ENCODE measurements around the gene LPCAT4. TPM values are rescaled to one million over a fixed set of nuclear protein-coding genes. Genes with fewer than 3 reads are reported as not detected.
"Not testable (repeated sequence)": the region's sequence is repeated elsewhere in the genome, so short reads cannot be mapped to it uniquely, and the experiment has no call there.

Gene LPCAT4
- total RNA-seq: 83.2 TPM
- polyA plus RNA-seq: 10 to 100 TPM; 13.2 to 15.4 (median 14.7) TPM

DNA sequence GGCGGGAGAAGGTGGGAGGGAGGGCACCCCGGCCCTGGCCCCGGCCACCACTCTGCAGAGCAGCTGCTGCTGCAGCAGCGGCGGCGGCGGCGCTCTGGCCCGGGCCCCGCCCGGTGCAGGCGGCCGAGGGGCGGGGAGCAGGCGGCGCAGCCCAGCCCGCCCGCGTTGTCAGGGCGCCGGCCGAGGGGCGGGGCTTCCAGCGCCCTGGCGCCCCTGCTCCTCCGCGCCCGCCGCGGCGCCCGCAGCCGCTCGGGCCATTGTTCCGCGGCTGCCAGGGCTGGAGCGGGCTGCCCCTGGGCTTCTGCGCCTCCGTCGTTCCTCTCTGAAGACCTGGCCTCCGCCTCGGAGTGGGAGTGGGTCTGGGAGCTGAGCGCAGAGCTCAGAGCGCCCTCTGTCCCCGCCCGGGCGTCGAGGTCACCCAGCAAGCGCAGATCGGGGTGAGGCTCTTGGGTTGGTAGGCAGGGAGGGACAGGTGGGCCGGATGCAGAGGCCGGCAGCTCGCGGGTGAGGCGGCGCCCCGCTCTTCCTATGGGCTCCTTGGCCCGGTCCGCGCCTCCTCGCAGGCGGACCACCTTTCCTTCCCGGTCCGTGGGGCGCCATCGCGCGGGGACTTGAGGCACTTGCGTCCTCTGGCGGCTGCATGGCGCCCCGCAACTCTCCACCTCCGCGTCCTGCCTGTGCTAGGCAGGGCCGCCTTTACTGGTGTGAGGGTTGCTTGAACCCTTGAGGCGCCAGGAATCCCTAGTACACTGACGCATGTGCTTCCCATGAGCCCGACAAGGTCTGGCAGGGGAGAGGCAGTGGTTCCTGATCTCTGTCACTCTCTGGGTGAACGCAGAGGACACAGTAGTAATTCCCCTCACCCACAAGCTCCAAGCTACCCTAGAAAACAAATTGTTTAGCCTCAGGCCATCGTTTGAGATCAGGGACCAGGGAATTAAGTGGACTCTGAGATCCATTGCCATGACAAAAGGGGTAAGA lies at the start of gene LPCAT4:
LPCAT4 (minus strand) TSS at position 96 of the 981 bp plus-strand sequence. CDS start 96 bp downstream, outside the sequence.
- H3K4me3 Mint-ChIP-seq: peak within 1 kb of the TSS; percentile 94 to 100 (median 98)
- peaks cover 8% of the 10 kb centered on the region for H3K36me3 Mint-ChIP-seq
- Histone ChIP-seq H3K4me3 (ENCODE audit: low read depth, low read length) (peak within 1 kb of the TSS; percentile 97), H3K36me3 (ENCODE audit: control insufficient read depth, insufficient read depth, low read length) (peaks cover 9% of the 10 kb centered on the region), H3K27ac (ENCODE audit: insufficient read depth, low read length, poor library complexity, severe bottlenecking) (peak within 1 kb of the TSS; percentile 90), H3K4me1 (ENCODE audit: control insufficient read depth, insufficient read depth, low read length, poor library complexity, severe bottlenecking) (peaks cover 30% of the 10 kb centered on the region), H3K9me3 (ENCODE audit: control insufficient read depth in 2 of 2, low read length in 2 of 2) (no peaks in the 10 kb centered on the region), H3K27me3 (ENCODE audit: control insufficient read depth, insufficient read depth, low read length) (no peaks in the 10 kb centered on the region)
- ATAC-seq (ENCODE audit: low read depth in 2 of 2): peak; percentile 85 to 87
- DNase-seq: peak; percentile 84 to 98 (median 91)
- H3K27ac Mint-ChIP-seq: peak within 1 kb of the TSS; percentile 93 to 96 (median 96)
- H3K4me1 Mint-ChIP-seq: peaks cover 12 to 56% (median 17%) of the 10 kb centered on the region in 4 donors
- no peaks in the 10 kb centered on the region for H3K27me3 Mint-ChIP-seq
- no peaks in the 10 kb centered on the region for H3K9me3 Mint-ChIP-seq

- not testable (repeated sequence) for H3K36me3 Mint-ChIP-seq; ATAC-seq (ENCODE audit: low read depth in 2 of 2); H3K36me3 ChIP-seq (ENCODE audit: control insufficient read depth, insufficient read depth, low read length); H3K4me3 Mint-ChIP-seq; DNase-seq; H3K4me1 Mint-ChIP-seq; H3K27me3 Mint-ChIP-seq; H3K27ac ChIP-seq (ENCODE audit: insufficient read depth, low read length, poor library complexity, severe bottlenecking); H3K9me3 ChIP-seq (ENCODE audit: control insufficient read depth in 2 of 2, low read length in 2 of 2); H3K4me3 ChIP-seq (ENCODE audit: low read depth, low read length); H3K4me1 ChIP-seq (ENCODE audit: control insufficient read depth, insufficient read depth, low read length, poor library complexity, severe bottlenecking); H3K27ac Mint-ChIP-seq; H3K27me3 ChIP-seq (ENCODE audit: control insufficient read depth, insufficient read depth, low read length); H3K9me3 Mint-ChIP-seq
Observed at GRCh38 chr15:34409511-34409910, 42.5 kb upstream of the LPCAT4 start.

DNA sequence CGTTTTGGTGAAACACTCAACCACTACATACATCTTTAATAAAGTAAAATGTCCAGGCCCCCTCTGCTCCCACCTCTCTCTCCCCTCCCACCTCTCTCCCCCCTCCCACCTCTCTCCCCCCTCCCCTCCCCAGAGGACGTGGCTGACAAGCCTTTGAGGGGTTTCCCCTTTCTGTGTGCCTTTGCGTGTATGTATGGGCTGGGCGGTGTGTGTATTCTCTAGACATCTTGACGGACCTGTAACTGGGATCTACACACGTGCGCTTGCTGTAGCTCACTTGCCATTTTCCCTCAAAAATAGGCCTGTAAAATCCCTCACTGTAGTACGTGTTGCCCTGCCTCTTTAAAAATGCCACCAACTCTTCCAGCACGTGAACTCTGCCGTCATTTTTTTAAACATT lies 42.0 kb upstream of the LPCAT4 start:
- H3K36me3 Mint-ChIP-seq; H3K4me1 ChIP-seq (ENCODE audit: control insufficient read depth, insufficient read depth, low read length, poor library complexity, severe bottlenecking); H3K9me3 ChIP-seq (ENCODE audit: control insufficient read depth in 2 of 2, low read length in 2 of 2); H3K4me1 Mint-ChIP-seq; H3K36me3 ChIP-seq (ENCODE audit: control insufficient read depth, insufficient read depth, low read length); H3K9me3 Mint-ChIP-seq; H3K4me3 ChIP-seq (ENCODE audit: low read depth, low read length); H3K27ac Mint-ChIP-seq; H3K4me3 Mint-ChIP-seq; ATAC-seq (ENCODE audit: low read depth in 2 of 2); DNase-seq; H3K27me3 Mint-ChIP-seq; H3K27ac ChIP-seq (ENCODE audit: insufficient read depth, low read length, poor library complexity, severe bottlenecking); H3K27me3 ChIP-seq (ENCODE audit: control insufficient read depth, insufficient read depth, low read length): not testable (repeated sequence)

DNA sequence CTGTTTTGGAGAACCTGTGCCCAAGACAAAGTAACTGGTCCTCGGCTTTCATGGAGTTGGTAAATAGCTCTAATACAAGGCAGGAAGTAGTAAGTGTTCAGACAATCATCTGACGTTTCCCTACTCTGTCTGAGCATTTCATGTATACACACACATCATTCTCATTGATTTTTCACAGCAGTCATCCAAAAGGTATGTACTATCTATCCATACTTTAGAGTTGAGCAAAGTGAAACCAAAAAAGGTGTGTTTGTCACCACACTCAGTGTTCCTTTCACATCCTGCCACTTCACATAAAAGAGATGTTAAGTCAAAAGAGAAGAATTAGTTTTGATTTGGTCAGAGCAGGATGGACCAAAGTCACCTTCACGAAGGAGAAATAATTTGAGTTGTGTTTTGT lies 36.9 kb upstream of the LPCAT4 start:
- H3K36me3 ChIP-seq (ENCODE audit: control insufficient read depth, insufficient read depth, low read length); H3K4me1 Mint-ChIP-seq; H3K9me3 Mint-ChIP-seq; H3K27me3 ChIP-seq (ENCODE audit: control insufficient read depth, insufficient read depth, low read length); H3K27ac Mint-ChIP-seq; DNase-seq; H3K36me3 Mint-ChIP-seq; H3K27me3 Mint-ChIP-seq; H3K4me3 ChIP-seq (ENCODE audit: low read depth, low read length); H3K4me3 Mint-ChIP-seq; H3K27ac ChIP-seq (ENCODE audit: insufficient read depth, low read length, poor library complexity, severe bottlenecking); H3K9me3 ChIP-seq (ENCODE audit: control insufficient read depth in 2 of 2, low read length in 2 of 2); H3K4me1 ChIP-seq (ENCODE audit: control insufficient read depth, insufficient read depth, low read length, poor library complexity, severe bottlenecking): not testable (repeated sequence)
- ATAC-seq (ENCODE audit: low read depth in 2 of 2): peak; percentile 55 to 56

- H3K36me3 Mint-ChIP-seq; H3K4me1 ChIP-seq (ENCODE audit: control insufficient read depth, insufficient read depth, low read length, poor library complexity, severe bottlenecking): not testable (repeated sequence)
Observed at GRCh38 chr15:34403160-34403598, 36.2 kb upstream of the LPCAT4 start.

DNA sequence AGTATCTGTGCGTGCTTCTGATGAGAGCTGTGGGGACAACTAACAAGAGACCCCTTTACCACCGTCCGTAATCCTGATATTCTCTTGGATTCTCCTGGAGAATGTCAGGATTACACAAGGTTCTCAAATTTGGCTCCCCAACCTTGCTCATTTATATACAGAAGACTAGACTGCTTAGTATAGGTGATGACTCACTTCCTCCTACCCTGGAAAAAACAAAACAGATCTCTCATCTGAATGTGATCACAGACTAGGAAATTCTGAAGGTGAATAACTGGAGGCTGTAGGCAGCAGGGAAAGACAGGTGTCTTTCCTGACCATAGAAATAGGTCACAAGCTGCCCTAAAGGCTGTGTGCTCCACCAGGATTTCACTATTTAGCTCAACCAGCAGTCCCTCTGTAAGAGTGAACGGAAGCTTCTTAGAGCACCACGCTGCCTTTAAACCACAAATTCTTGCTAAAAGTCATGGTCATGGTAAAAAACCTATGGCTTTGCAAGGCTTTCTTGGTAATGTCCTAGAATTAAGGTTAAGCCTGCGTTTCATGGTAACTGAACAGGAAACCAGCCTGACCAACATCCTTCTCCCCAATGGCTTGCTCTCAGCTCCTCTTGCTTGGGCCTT lies 30.8 kb upstream of the LPCAT4 start:
- peak in 1 of 3 donors; percentile 5 for DNase-seq
- peak; percentile 69 to 82 for ATAC-seq (ENCODE audit: low read depth in 2 of 2)
- H3K36me3 Mint-ChIP-seq; H3K4me1 Mint-ChIP-seq; H3K9me3 ChIP-seq (ENCODE audit: control insufficient read depth in 2 of 2, low read length in 2 of 2); H3K27me3 Mint-ChIP-seq; H3K36me3 ChIP-seq (ENCODE audit: control insufficient read depth, insufficient read depth, low read length); H3K9me3 Mint-ChIP-seq; H3K27me3 ChIP-seq (ENCODE audit: control insufficient read depth, insufficient read depth, low read length); H3K4me3 Mint-ChIP-seq; H3K4me1 ChIP-seq (ENCODE audit: control insufficient read depth, insufficient read depth, low read length, poor library complexity, severe bottlenecking); H3K27ac ChIP-seq (ENCODE audit: insufficient read depth, low read length, poor library complexity, severe bottlenecking); H3K4me3 ChIP-seq (ENCODE audit: low read depth, low read length); H3K27ac Mint-ChIP-seq: not testable (repeated sequence)

More at GRCh38 chr15:34403160-34403598, 36.2 kb upstream of the LPCAT4 start:
- H3K9me3 Mint-ChIP-seq; H3K36me3 ChIP-seq (ENCODE audit: control insufficient read depth, insufficient read depth, low read length); H3K4me3 ChIP-seq (ENCODE audit: low read depth, low read length); H3K27ac ChIP-seq (ENCODE audit: insufficient read depth, low read length, poor library complexity, severe bottlenecking); H3K4me1 Mint-ChIP-seq; H3K27me3 Mint-ChIP-seq; H3K4me3 Mint-ChIP-seq; H3K27ac Mint-ChIP-seq; H3K9me3 ChIP-seq (ENCODE audit: control insufficient read depth in 2 of 2, low read length in 2 of 2); DNase-seq; H3K27me3 ChIP-seq (ENCODE audit: control insufficient read depth, insufficient read depth, low read length): not testable (repeated sequence)
- ATAC-seq (ENCODE audit: low read depth in 2 of 2): peak; percentile 71 to 72

DNA sequence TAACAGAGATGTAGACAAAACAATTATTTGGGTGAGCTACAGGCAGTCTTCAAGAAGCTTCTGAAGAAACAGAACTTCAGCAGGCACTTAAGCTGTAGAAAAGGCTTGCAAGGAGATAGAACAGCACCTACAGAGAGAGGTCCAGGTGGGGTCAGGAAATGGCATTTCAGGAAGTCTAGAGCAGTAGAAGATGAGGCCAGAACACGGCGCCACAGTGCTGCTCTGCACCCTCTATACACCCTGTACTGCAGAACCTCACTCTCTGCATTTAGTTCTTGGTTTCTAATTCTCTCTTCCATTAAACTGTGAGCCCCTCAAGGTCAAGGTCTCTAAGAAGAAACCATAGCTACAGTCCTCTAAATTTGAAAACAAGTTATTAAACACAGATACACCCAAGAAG lies 26.0 kb upstream of the LPCAT4 start:
- H3K4me1 ChIP-seq (ENCODE audit: control insufficient read depth, insufficient read depth, low read length, poor library complexity, severe bottlenecking); H3K27me3 Mint-ChIP-seq; H3K36me3 Mint-ChIP-seq; H3K27ac Mint-ChIP-seq; H3K27ac ChIP-seq (ENCODE audit: insufficient read depth, low read length, poor library complexity, severe bottlenecking); H3K4me1 Mint-ChIP-seq; H3K9me3 Mint-ChIP-seq; H3K4me3 Mint-ChIP-seq; H3K36me3 ChIP-seq (ENCODE audit: control insufficient read depth, insufficient read depth, low read length); DNase-seq; H3K4me3 ChIP-seq (ENCODE audit: low read depth, low read length); ATAC-seq (ENCODE audit: low read depth in 2 of 2); H3K27me3 ChIP-seq (ENCODE audit: control insufficient read depth, insufficient read depth, low read length); H3K9me3 ChIP-seq (ENCODE audit: control insufficient read depth in 2 of 2, low read length in 2 of 2): not testable (repeated sequence)
